GM12891 (cell line): Measurements from ENCODE around the gene CERS3.

ENCODE experiments used
- POLR2A ChIP-seq: IDR thresholded peaks from 2 replicates; pipeline ENCODE4 v1.6.1; 2011; ENCODE audit warnings: low read depth, low read length, control low read depth
- POLR2AphosphoS5 ChIP-seq: IDR thresholded peaks from 2 replicates; pipeline ENCODE4 v1.6.1; 2011; ENCODE audit warnings: low read depth, low read length, control low read depth
- TAF1 ChIP-seq: IDR thresholded peaks from 2 replicates; pipeline ENCODE4 v1.6.1; 2011; ENCODE audit warnings: low read depth, low read length, control low read depth

- no peak for TF ChIP-seq POLR2A
- no peak for TF ChIP-seq POLR2AphosphoS5
- TF ChIP-seq TAF1 = no peak
These were observed 127.8 kb downstream of the CERS3 start for GRCh38 chr15:100400996-100401395.
